Measurements from ENCODE around the gene PALLD.

GRCh38 chr4:168560184-168561180, 63.6 kb downstream of the PALLD start:
- TF ChIP-seq CTCF (IDR thresholded peaks at IDR 0.05) (no peak), POLR2A (IDR thresholded peaks at IDR 0.05) (no peak)

All from right lobe of liver (tissue), 4 donors.